ENCODE results near the gene ITGA5. TPM values are rescaled to one million over a fixed set of nuclear protein-coding genes. Genes with fewer than 3 reads are reported as not detected.

ITGA5 gene
- total RNA-seq, 1 donor, result 239 TPM

GRCh38 chr12:54405106-54405505 lies 14.0 kb downstream of the ITGA5 start:
- no peak for DNase-seq (ENCODE audit: low read depth)
- no peak overlapping the region for H3K4me3 ChIP-seq (ENCODE audit: low read depth, low read length)
- no peak for TF ChIP-seq CTCF (IDR thresholded peaks at IDR 0.05; ENCODE audit: insufficient read depth, low read length)

- peak; percentile 75 for DNase-seq (ENCODE audit: low read depth)
Measured at GRCh38 chr12:54404061-54405004, 14.7 kb downstream of the ITGA5 start.

GRCh38 chr12:54401119-54401518 lies 17.9 kb downstream of the ITGA5 start:
- no peak overlapping the region for H3K4me3 ChIP-seq (ENCODE audit: low read depth, low read length)
- DNase-seq (ENCODE audit: low read depth), result no peak
- TF ChIP-seq CTCF (IDR thresholded peaks at IDR 0.05; ENCODE audit: insufficient read depth, low read length), result no peak

More at GRCh38 chr12:54404061-54405004, 14.7 kb downstream of the ITGA5 start:
- peak; percentile 98 for TF ChIP-seq CTCF (IDR thresholded peaks at IDR 0.05; ENCODE audit: insufficient read depth, low read length)
- H3K4me3 ChIP-seq (ENCODE audit: low read depth, low read length), result no peak overlapping the region

GRCh38 chr12:54398995-54399793 lies 19.9 kb downstream of the ITGA5 start:
- H3K4me3 ChIP-seq (ENCODE audit: low read depth, low read length), result no peak overlapping the region
- DNase-seq (ENCODE audit: low read depth), result peak; percentile 87
- TF ChIP-seq CTCF (IDR thresholded peaks at IDR 0.05; ENCODE audit: insufficient read depth, low read length), result peak; percentile 100

- TF ChIP-seq CTCF (IDR thresholded peaks at IDR 0.05; ENCODE audit: insufficient read depth, low read length), result no peak
- DNase-seq (ENCODE audit: low read depth), result no peak
- no peak overlapping the region for H3K4me3 ChIP-seq (ENCODE audit: low read depth, low read length)
Measured at GRCh38 chr12:54398218-54398617, 20.8 kb downstream of the ITGA5 start.

GRCh38 chr12:54397157-54397556 lies 21.9 kb downstream of the ITGA5 start:
- TF ChIP-seq CTCF (IDR thresholded peaks at IDR 0.05; ENCODE audit: insufficient read depth, low read length), result no peak

More at GRCh38 chr12:54397157-54397556, 21.9 kb downstream of the ITGA5 start:
- H3K4me3 ChIP-seq (ENCODE audit: low read depth, low read length), result no peak overlapping the region
- no peak for DNase-seq (ENCODE audit: low read depth)
